Body of pancreas (tissue), 4 donors: ENCODE data around the gene CDK13. TPM values are rescaled to one million over a fixed set of nuclear protein-coding genes. Genes with fewer than 3 reads are reported as not detected.
"Not testable (repeated sequence)": the region's sequence is repeated elsewhere in the genome, so short reads cannot be mapped to it uniquely, and the experiment has no call there.

Experiments used
- ATAC-seq: fragments of 150-250 bp; one replicate; pipeline ENCODE4 v1.9.1; 2016
- DNase-seq, 4 donors: peaks; one replicate each; pipeline ENCODE4 v3.0.0-alpha.2; 2019
- H3K27ac ChIP-seq, 4 donors: fragments of 200-600 bp; sonication (generic); 1 replicate in 3 of 4; 2 replicates in 1 of 4; pipeline versions ENCODE4 v1.5.1 to v1.6.1; 2016 to 2019; ENCODE audit warnings: mild to moderate bottlenecking in 1 of 4, mixed read lengths in 1 of 4, moderate library complexity in 1 of 4
- H3K27me3 ChIP-seq, 2 donors: fragments of 200-600 bp; sonication (generic); one replicate each; pipeline ENCODE4 v1.6.0; 2016; ENCODE audit warnings: mild to moderate bottlenecking in 1 of 2
- H3K36me3 ChIP-seq, 2 donors: fragments of 200-600 bp; sonication (generic); replicated peaks in 1 of 2; 2 replicates each; pipeline ENCODE4 v1.5.1; 2016; ENCODE audit warnings: low read depth in 2 of 2; ENCODE audit not compliant: insufficient read depth in 1 of 2
- H3K4me1 ChIP-seq: fragments of 200-600 bp; sonication (generic); one replicate; pipeline ENCODE4 v1.6.0; 2016
- H3K4me3 ChIP-seq, 2 donors: fragments of 200-600 bp; sonication (generic); 1 replicate in 1 of 2; 2 replicates in 1 of 2; pipeline ENCODE4 v1.5.1; 2016 to 2019
- H3K9me3 ChIP-seq, 3 donors: fragments of 200-600 bp; sonication (generic); 1 replicate in 2 of 3; 2 replicates in 1 of 3; pipeline ENCODE4 v1.5.1; 2016
- CTCF ChIP-seq, 7 experiments: fragments of 450-650 bp in 4 of 7; fragments of 200-600 bp in 3 of 7; sonication (generic) in 3 of 7; IDR thresholded peaks; one replicate each; pipeline ENCODE4 v1.5.1; 2016 to 2019; ENCODE audit warnings: antibody characterized with exemption in 7 of 7
- POLR2A ChIP-seq, 3 donors: fragments of 450-650 bp; IDR thresholded peaks; one replicate each; pipeline ENCODE4 v1.6.1; 2016; ENCODE audit warnings: antibody characterized with exemption in 3 of 3, mild to moderate bottlenecking in 2 of 3
- WGBS, 2 donors: methylation state at CpG; one replicate each; pipeline ENCODE4 v1.1.5; 2017; 5-methylcytosine and 5-hydroxymethylcytosine counted together
- intact Hi-C: fragments of 100-400 bp; cut with DNase I; formaldehyde crosslinking; loops from one replicate; pipeline ENCODE4 v1.15.1; 2023
- total RNA-seq, 2 donors: library from RNA; depleted of rRNA; stranded (reverse); fragments of >200 nt; gene quantifications; one replicate each; pipeline ENCODE4 v1.1.0, GENCODE V29; 2016

CDK13 gene
- total RNA-seq, 2 donors from 2014 or later, result 73.2 to 97.6 TPM

GRCh38 chr7:40101201-40101600 is 151.1 kb downstream of the CDK13 start:
- no peaks in the 10 kb centered on the region for H3K27me3 ChIP-seq
- H3K36me3 ChIP-seq, result no peaks in the 10 kb centered on the region
- no peaks in the 10 kb centered on the region for H3K9me3 ChIP-seq
- H3K4me1 ChIP-seq, result peaks cover 51% of the 10 kb centered on the region
- H3K27ac ChIP-seq, result no peak overlapping the region
- 56 to 64% methylated on average over 3 of the region's 3 CpGs for WGBS, 2 donors
- intact Hi-C loops, result no loop called here
- DNase-seq (no peak), ATAC-seq (no peak)
- no peak for TF ChIP-seq CTCF (IDR thresholded peaks at IDR 0.05)
- no peak for TF ChIP-seq POLR2A (IDR thresholded peaks at IDR 0.05)
- no peak overlapping the region for H3K4me3 ChIP-seq

GRCh38 chr7:40102897-40103296 is 152.8 kb downstream of the CDK13 start:
- 36% methylated on average over 2 of the region's 2 CpGs for WGBS, 2 donors

GRCh38 chr7:40105879-40106473 is 155.9 kb downstream of the CDK13 start:
- ATAC-seq (no peak), DNase-seq (no peak)
- H3K4me1 ChIP-seq, result peaks cover 15% of the 10 kb centered on the region
- no peak overlapping the region for H3K27ac ChIP-seq
- no peaks in the 10 kb centered on the region for H3K36me3 ChIP-seq
- H3K27me3 ChIP-seq, result no peaks in the 10 kb centered on the region
- no peaks in the 10 kb centered on the region for H3K9me3 ChIP-seq
- intact Hi-C loops, result no loop called here
- no peak for TF ChIP-seq POLR2A (IDR thresholded peaks at IDR 0.05)
- no peak for TF ChIP-seq CTCF (IDR thresholded peaks at IDR 0.05)
- no peak overlapping the region for H3K4me3 ChIP-seq
- WGBS, 2 donors, result 65 to 75% methylated on average over 4 of the region's 4 CpGs

More at GRCh38 chr7:40102897-40103296, 152.8 kb downstream of the CDK13 start:
- H3K27me3 ChIP-seq, result no peaks in the 10 kb centered on the region
- ATAC-seq (no peak), DNase-seq (no peak)
- H3K36me3 ChIP-seq, result no peaks in the 10 kb centered on the region
- H3K9me3 ChIP-seq, result no peaks in the 10 kb centered on the region
- TF ChIP-seq POLR2A (IDR thresholded peaks at IDR 0.05) (no peak), CTCF (IDR thresholded peaks at IDR 0.05) (no peak)
- intact Hi-C loops, result no loop called here
- peaks cover 40% of the 10 kb centered on the region for H3K4me1 ChIP-seq
- no peak overlapping the region for H3K4me3 ChIP-seq
- no peak overlapping the region for H3K27ac ChIP-seq

- ATAC-seq (no peak), DNase-seq (no peak)
- WGBS, 2 donors, result 72 to 83% methylated on average over 2 of the region's 2 CpGs
- intact Hi-C loops, result no loop called here
- Histone ChIP-seq H3K4me3 (no peak overlapping the region), H3K36me3 (no peaks in the 10 kb centered on the region), H3K27ac (no peak overlapping the region), H3K9me3 (no peaks in the 10 kb centered on the region), H3K27me3 (no peaks in the 10 kb centered on the region), H3K4me1 (no peaks in the 10 kb centered on the region)
- TF ChIP-seq POLR2A (IDR thresholded peaks at IDR 0.05) (no peak), CTCF (IDR thresholded peaks at IDR 0.05) (no peak)
Measured at GRCh38 chr7:40115936-40116335, 165.9 kb downstream of the CDK13 start.

- H3K27ac ChIP-seq, result peak overlapping the region in 1 of 4 donors; percentile 24
- H3K9me3 ChIP-seq, H3K27me3 ChIP-seq, H3K4me1 ChIP-seq, ATAC-seq, DNase-seq, intact Hi-C loops, H3K36me3 ChIP-seq, H3K4me3 ChIP-seq: not testable (repeated sequence)
- WGBS, 2 donors, result 74 to 83% methylated on average over 9 of the region's 9 CpGs
Measured at GRCh38 chr7:40117199-40117598, 167.1 kb downstream of the CDK13 start.

- H3K27ac ChIP-seq, H3K27me3 ChIP-seq, H3K36me3 ChIP-seq, ATAC-seq, DNase-seq, intact Hi-C loops, H3K9me3 ChIP-seq, H3K4me3 ChIP-seq: not testable (repeated sequence)
- peaks cover 12% of the 10 kb centered on the region for H3K4me1 ChIP-seq
- WGBS, 2 donors, result 84 to 86% methylated on average over 7 of the region's 7 CpGs
Measured at GRCh38 chr7:40118201-40118600, 168.1 kb downstream of the CDK13 start.
